Lower leg skin (tissue), 3 donors: Measurements from ENCODE around the gene EMILIN2.

ENCODE experiments used
- POLR2A ChIP-seq, 2 donors: fragments of 450-650 bp; IDR thresholded peaks; one replicate each; pipeline ENCODE4 v1.6.1; 2016 to 2017; ENCODE audit warnings: antibody characterized with exemption in 2 of 2, mild to moderate bottlenecking in 1 of 2, moderate library complexity in 1 of 2
- TF ChIP-seq, protein P1 (sequence below), 3 donors: fragments of 450-650 bp; IDR thresholded peaks; one replicate each; pipeline ENCODE4 v1.5.1; 2016; ENCODE audit warnings: antibody characterized with exemption in 3 of 3, mild to moderate bottlenecking in 3 of 3, moderate library complexity in 2 of 3

DNA sequence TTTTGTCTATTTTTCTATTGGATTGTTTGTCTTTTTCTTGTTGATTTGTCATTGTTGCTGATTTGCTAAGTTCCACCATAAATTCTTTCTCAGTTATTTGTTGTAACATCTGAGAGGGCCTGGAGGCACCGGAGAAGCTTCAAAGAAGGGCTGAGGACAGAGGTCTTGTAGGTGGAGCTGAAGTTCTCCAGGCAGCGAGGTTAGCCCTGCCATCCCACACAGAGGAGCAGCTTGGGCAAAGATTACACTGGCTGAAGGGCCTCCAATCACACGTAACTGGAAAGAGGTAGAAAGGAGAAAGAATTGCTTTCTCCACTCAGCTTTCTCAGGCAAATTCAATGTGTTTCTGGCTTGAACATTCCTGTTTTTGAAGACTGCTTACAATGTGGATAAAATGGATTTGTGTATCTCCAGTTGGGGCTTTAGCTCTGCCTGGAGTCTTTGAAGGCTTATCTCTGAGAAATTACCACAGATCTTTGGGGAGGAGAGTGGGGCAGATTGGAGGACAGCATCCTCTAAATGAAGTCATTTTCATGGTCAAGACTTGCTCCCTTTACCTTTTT, 21.1 kb upstream of the EMILIN2 start:
- TF ChIP-seq, protein P1, sequence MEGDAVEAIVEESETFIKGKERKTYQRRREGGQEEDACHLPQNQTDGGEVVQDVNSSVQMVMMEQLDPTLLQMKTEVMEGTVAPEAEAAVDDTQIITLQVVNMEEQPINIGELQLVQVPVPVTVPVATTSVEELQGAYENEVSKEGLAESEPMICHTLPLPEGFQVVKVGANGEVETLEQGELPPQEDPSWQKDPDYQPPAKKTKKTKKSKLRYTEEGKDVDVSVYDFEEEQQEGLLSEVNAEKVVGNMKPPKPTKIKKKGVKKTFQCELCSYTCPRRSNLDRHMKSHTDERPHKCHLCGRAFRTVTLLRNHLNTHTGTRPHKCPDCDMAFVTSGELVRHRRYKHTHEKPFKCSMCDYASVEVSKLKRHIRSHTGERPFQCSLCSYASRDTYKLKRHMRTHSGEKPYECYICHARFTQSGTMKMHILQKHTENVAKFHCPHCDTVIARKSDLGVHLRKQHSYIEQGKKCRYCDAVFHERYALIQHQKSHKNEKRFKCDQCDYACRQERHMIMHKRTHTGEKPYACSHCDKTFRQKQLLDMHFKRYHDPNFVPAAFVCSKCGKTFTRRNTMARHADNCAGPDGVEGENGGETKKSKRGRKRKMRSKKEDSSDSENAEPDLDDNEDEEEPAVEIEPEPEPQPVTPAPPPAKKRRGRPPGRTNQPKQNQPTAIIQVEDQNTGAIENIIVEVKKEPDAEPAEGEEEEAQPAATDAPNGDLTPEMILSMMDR (IDR thresholded peaks at IDR 0.05) = no peak
- no peak for TF ChIP-seq POLR2A (IDR thresholded peaks at IDR 0.05)
